ENCODE data around the gene NEUROD2. TPM values are rescaled to one million over a fixed set of nuclear protein-coding genes. Genes with fewer than 3 reads are reported as not detected.
"Not testable (repeated sequence)": the region's sequence is repeated elsewhere in the genome, so short reads cannot be mapped to it uniquely, and the experiment has no call there.

Gene NEUROD2
- total RNA-seq, 1 experiment from 2014 or later, result not detected

GRCh38 chr17:39602533-39603303 is 5.0 kb downstream of the NEUROD2 start:
- no peak for DNase-seq (ENCODE audit: low spot score)

GRCh38 chr17:39601758-39602532 is 5.8 kb downstream of the NEUROD2 start:
- no peak for DNase-seq (ENCODE audit: low spot score)

- no peak for DNase-seq (ENCODE audit: low spot score)
These were observed 6.6 kb downstream of the NEUROD2 start for GRCh38 chr17:39600997-39601597.

GRCh38 chr17:39600288-39600996 is 7.3 kb downstream of the NEUROD2 start:
- DNase-seq (ENCODE audit: low spot score), result no peak

- no peak for DNase-seq (ENCODE audit: low spot score)
These were observed 8.0 kb downstream of the NEUROD2 start for GRCh38 chr17:39599665-39600231.

GRCh38 chr17:39599004-39599664 is 8.6 kb downstream of the NEUROD2 start:
- DNase-seq (ENCODE audit: low spot score), result no peak

GRCh38 chr17:39598630-39599003 is 9.1 kb downstream of the NEUROD2 start:
- DNase-seq (ENCODE audit: low spot score), result no peak

GRCh38 chr17:39598047-39598481 is 9.7 kb downstream of the NEUROD2 start:
- no peak for DNase-seq (ENCODE audit: low spot score)

- DNase-seq (ENCODE audit: low spot score), result no peak
These were observed 10.2 kb downstream of the NEUROD2 start for GRCh38 chr17:39597372-39598046.

GRCh38 chr17:39596543-39597267 is 11.0 kb downstream of the NEUROD2 start:
- DNase-seq (ENCODE audit: low spot score), result no peak

GRCh38 chr17:39595928-39596510 is 11.7 kb downstream of the NEUROD2 start:
- no peak for DNase-seq (ENCODE audit: low spot score)

GRCh38 chr17:39595294-39595693 is 12.4 kb downstream of the NEUROD2 start:
- DNase-seq (ENCODE audit: low spot score), result no peak

GRCh38 chr17:39593371-39593770 is 14.3 kb downstream of the NEUROD2 start:
- no peak for DNase-seq (ENCODE audit: low spot score)

GRCh38 chr17:39591958-39592954 is 15.5 kb downstream of the NEUROD2 start:
- peak; percentile 51 for DNase-seq (ENCODE audit: low spot score)

GRCh38 chr17:39590180-39590579 is 17.5 kb downstream of the NEUROD2 start:
- not testable (repeated sequence) for DNase-seq (ENCODE audit: low spot score)

GRCh38 chr17:39582658-39583057 is 25.1 kb downstream of the NEUROD2 start:
- DNase-seq (ENCODE audit: low spot score), result no peak

- no peak for DNase-seq (ENCODE audit: low spot score)
These were observed 26.0 kb downstream of the NEUROD2 start for GRCh38 chr17:39581759-39582085.

GRCh38 chr17:39581071-39581758 is 26.5 kb downstream of the NEUROD2 start:
- DNase-seq (ENCODE audit: low spot score), result no peak
